Measurements from ENCODE around the gene RSRC1.

DNA sequence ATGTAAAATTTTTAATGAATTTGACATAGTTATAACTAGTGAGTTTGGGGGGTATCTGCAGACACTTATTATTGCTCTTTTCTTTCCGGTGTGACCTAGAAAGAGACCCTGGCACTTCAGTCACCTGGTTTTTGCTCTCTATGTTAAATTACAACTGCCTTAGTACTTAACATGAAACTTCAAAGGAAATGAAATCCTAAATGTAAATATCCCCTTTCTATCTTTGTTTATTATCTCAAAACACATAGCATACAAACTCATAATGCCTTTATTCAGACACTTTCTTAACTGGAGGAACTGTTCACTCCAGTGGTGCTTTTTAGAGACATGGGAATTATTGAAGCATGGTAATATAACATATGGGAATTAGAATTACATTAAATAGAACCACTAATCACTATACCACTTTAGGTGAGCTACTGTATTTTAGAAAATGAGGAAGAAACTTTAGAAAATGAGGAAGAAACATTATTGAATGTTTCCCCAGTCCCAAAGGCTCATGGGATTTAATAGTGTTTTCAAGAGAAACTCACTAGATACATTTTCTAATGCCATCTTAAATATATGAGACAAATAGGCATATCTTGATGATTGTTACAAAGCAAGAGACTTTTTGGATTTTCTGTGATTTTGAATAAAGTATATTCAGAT is 341.6 kb downstream of the RSRC1 start:
- TF ChIP-seq, protein P1, sequence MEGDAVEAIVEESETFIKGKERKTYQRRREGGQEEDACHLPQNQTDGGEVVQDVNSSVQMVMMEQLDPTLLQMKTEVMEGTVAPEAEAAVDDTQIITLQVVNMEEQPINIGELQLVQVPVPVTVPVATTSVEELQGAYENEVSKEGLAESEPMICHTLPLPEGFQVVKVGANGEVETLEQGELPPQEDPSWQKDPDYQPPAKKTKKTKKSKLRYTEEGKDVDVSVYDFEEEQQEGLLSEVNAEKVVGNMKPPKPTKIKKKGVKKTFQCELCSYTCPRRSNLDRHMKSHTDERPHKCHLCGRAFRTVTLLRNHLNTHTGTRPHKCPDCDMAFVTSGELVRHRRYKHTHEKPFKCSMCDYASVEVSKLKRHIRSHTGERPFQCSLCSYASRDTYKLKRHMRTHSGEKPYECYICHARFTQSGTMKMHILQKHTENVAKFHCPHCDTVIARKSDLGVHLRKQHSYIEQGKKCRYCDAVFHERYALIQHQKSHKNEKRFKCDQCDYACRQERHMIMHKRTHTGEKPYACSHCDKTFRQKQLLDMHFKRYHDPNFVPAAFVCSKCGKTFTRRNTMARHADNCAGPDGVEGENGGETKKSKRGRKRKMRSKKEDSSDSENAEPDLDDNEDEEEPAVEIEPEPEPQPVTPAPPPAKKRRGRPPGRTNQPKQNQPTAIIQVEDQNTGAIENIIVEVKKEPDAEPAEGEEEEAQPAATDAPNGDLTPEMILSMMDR (IDR thresholded peaks at IDR 0.05; ENCODE audit: poor library complexity): no peak
- TF ChIP-seq EZH2 (IDR thresholded peaks at IDR 0.05; ENCODE audit: borderline replicate concordance): no peak

All from hepatocyte (in vitro differentiated cells).